Measurements from ENCODE around the gene GALP. TPM values are rescaled to one million over a fixed set of nuclear protein-coding genes. Genes with fewer than 3 reads are reported as not detected.
"Not testable (repeated sequence)": the region's sequence is repeated elsewhere in the genome, so short reads cannot be mapped to it uniquely, and the experiment has no call there.

Gene GALP
- total RNA-seq, result not detected

DNA sequence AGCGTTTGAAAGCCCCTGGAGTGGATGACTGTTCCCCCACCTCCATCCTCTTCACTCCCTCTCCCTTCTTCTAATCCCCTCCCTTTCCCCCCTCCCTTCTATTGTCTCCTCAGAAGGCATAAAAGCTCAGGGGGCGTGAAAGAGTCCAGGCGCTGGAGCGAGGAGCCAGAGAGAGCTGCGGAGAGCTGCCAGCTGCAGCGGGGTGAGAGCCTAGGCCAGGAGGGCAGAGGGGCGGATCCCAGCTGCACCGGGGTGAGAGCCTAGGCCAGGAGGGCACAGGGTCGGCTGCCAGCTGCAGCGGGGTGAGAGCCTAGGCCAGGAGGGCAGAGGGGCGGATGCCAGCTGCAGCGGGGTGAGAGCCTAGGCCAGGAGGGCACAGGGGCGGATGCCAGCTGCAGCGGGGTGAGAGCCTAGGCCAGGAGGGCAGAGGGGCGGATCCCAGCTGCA is at the start of gene GALP:
GALP (plus strand) TSS at position 148 of the 447 bp plus-strand sequence. CDS start 1,101 bp downstream, outside the sequence.
- H3K4me3 Mint-ChIP-seq; CTCF ChIA-PET; H3K27me3 Mint-ChIP-seq; POLR2A ChIA-PET; intact Hi-C loops (cut with micrococcal nuclease); H3K27ac Mint-ChIP-seq; DNase-seq; H3K4me1 Mint-ChIP-seq (ENCODE audit: low read depth); ATAC-seq; H3K9me3 Mint-ChIP-seq; H3K36me3 Mint-ChIP-seq (ENCODE audit: low read depth): not testable (repeated sequence)

DNA sequence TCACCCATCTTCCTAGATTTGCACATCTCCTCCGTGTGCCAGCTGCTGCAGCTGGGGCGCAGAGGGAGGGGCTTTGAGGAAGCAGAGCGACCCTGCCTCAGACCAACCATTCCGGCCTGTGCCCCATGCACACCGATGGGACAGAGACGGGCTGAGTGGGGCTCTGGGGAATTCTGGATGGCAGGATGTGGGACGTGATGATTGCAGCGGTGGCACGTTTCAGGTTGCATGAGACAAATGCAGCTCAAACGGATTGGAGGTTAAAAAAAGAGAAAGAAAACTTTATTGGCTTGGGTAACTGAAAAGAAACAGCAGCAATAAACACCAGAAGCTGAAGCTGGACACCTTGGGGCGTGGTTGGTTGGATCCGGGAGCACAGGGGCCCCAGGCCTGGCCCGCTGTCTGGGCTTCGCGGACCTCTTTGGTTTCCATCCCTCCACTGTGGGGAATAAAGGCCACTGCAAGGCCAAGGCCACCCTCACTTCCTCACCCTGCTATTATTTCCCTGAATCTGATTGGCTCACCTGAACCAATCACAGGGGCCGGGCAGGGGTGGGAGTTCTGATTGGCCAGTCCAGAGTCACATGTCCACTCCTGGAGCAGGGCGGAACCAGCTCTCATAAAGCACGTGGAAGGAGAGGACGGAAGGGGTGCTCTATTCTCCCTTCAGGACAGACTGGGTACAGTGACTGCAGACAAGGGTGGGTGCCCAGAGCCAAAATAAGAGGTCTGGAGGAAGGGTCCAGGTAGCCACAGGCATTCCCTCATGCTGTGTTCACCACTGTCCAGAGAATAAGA is 48.6 kb upstream of the GALP start:
- DNase-seq (no peak), ATAC-seq (no peak)
- TF ChIP-seq, protein P1, sequence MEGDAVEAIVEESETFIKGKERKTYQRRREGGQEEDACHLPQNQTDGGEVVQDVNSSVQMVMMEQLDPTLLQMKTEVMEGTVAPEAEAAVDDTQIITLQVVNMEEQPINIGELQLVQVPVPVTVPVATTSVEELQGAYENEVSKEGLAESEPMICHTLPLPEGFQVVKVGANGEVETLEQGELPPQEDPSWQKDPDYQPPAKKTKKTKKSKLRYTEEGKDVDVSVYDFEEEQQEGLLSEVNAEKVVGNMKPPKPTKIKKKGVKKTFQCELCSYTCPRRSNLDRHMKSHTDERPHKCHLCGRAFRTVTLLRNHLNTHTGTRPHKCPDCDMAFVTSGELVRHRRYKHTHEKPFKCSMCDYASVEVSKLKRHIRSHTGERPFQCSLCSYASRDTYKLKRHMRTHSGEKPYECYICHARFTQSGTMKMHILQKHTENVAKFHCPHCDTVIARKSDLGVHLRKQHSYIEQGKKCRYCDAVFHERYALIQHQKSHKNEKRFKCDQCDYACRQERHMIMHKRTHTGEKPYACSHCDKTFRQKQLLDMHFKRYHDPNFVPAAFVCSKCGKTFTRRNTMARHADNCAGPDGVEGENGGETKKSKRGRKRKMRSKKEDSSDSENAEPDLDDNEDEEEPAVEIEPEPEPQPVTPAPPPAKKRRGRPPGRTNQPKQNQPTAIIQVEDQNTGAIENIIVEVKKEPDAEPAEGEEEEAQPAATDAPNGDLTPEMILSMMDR (IDR thresholded peaks at IDR 0.05), result no peak
- H3K27ac Mint-ChIP-seq, result no peak overlapping the region
- no peaks in the 10 kb centered on the region for H3K9me3 Mint-ChIP-seq
- H3K27me3 Mint-ChIP-seq, result no peaks in the 10 kb centered on the region
- POLR2A ChIA-PET, result no interaction called here
- CTCF ChIA-PET, result no interaction called here
- peaks cover 10% of the 10 kb centered on the region for H3K4me1 Mint-ChIP-seq (ENCODE audit: low read depth)
- H3K4me3 Mint-ChIP-seq, result no peak overlapping the region
- intact Hi-C loops (cut with micrococcal nuclease), result no loop called here
- no peaks in the 10 kb centered on the region for H3K36me3 Mint-ChIP-seq (ENCODE audit: low read depth)

DNA sequence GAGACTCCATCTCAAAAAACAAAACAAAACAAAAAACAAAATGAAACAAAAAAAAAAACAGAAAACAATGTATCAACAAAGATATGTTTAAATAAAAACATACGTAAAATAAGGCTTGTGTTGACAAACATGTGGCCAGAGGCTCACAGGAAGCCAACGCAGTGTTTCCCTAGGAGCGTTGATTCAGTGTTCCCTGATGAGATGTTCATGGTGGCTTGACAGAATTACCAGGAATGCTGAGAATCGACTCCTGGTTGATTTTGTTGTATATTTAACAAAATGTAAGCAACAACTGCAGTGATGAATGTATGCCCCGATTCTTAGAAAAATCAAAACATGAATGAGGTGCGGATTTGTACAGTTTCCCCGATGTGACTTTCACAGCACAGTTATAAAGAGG is 45.8 kb upstream of the GALP start:
- POLR2A ChIA-PET, result no interaction called here
- Mint-ChIP-seq H3K27ac (no peak overlapping the region), H3K36me3 (ENCODE audit: low read depth) (no peaks in the 10 kb centered on the region), H3K4me3 (no peak overlapping the region), H3K4me1 (ENCODE audit: low read depth) (no peaks in the 10 kb centered on the region), H3K9me3 (no peaks in the 10 kb centered on the region), H3K27me3 (no peaks in the 10 kb centered on the region)
- intact Hi-C loops (cut with micrococcal nuclease), result no loop called here
- ATAC-seq (no peak), DNase-seq (no peak)
- CTCF ChIA-PET, result no interaction called here
- TF ChIP-seq, protein P1 (IDR thresholded peaks at IDR 0.05), result no peak

DNA sequence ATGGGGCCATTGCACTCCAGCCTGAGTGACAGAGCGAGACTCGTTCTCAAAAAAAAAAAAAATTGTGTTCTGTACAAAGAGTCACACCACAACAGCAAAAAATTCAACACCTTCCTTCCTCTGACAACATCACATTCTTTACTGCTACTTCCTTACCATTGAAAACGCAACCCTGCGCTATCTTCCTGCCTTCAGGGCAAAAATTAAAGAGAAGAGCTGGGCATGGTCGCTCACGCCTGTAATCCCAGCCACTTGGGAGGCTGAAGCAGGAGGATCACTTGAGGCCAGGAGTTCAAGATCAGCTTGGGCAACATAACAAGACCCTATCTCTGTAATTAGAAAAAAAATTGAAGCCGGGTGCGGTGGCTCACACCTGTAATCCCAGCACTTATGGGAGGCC is 44.2 kb upstream of the GALP start:
- H3K36me3 Mint-ChIP-seq (ENCODE audit: low read depth), result no peaks in the 10 kb centered on the region
- ATAC-seq, result no peak
- ChIA-PET CTCF (interaction anchor here (0.6 kb wide), 1 partner anchor 608 kb away, joined by 3 read pairs; no protein-coding TSS in a partner anchor), POLR2A (interaction anchor here (0.6 to 1.2 kb wide), 2 partner anchors 10 to 318 kb away, joined by 3 read pairs; partner anchors contain the start of gene ZNF444)
- TF ChIP-seq, protein P1 (IDR thresholded peaks at IDR 0.05), result no peak
- no peaks in the 10 kb centered on the region for H3K9me3 Mint-ChIP-seq
- intact Hi-C loops (cut with micrococcal nuclease), result no loop called here
- H3K4me1 Mint-ChIP-seq (ENCODE audit: low read depth), result no peaks in the 10 kb centered on the region
- H3K27ac Mint-ChIP-seq, result no peak overlapping the region
- H3K4me3 Mint-ChIP-seq, result no peak overlapping the region
- H3K27me3 Mint-ChIP-seq, result no peaks in the 10 kb centered on the region
- no peak for DNase-seq

DNA sequence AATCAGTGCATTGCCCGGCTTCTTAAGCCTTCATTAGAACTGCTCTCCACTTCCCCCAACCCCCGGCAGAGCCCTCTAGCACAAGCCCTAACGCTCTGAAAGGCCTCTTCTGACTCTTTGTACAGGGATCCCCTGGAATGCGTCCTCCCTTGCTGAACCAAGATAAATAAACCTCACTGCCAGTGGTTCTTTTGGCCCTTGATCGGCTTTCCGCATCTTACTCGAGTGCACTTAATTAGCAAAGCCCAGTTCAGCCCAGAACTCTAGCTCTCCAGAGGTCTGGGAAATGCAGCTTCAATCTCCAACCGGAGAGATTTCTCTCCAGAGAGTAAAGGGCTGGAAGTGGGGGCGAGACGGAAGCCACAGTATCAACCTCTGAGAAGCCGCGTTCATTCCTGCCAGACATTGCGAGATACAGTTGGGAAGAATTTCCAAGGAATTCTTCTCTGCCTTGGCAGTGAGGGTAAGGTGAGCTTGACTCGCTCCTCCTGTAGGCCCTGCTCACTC is 43.4 kb upstream of the GALP start:
- CTCF ChIA-PET, result interaction anchor here (1.1 kb wide), 1 partner anchor 120 kb away, joined by 4 read pairs; no protein-coding TSS in a partner anchor
- Mint-ChIP-seq H3K4me3 (no peak overlapping the region), H3K36me3 (ENCODE audit: low read depth) (no peaks in the 10 kb centered on the region), H3K9me3 (no peaks in the 10 kb centered on the region), H3K4me1 (ENCODE audit: low read depth) (no peaks in the 10 kb centered on the region), H3K27ac (no peak overlapping the region), H3K27me3 (no peaks in the 10 kb centered on the region)
- ATAC-seq (no peak), DNase-seq (no peak)
- POLR2A ChIA-PET, result interaction anchor here (1.2 kb wide), 1 partner anchor 9 kb away, joined by 3 read pairs; the partner anchor contains the start of gene ZNF444
- intact Hi-C loops (cut with micrococcal nuclease), result no loop called here
- TF ChIP-seq, protein P1 (IDR thresholded peaks at IDR 0.05), result no peak
